GOT3 (cell line): ENCODE data around the gene CCSER1.

Experiments used
- DNase-seq: peaks from one replicate; lab custom pipeline; 2025; ENCODE audit warnings: mixed read lengths; lab: John Stamatoyannopoulos, UW

Gene CCSER1

GRCh38 chr4:90958256-90958895, 831.2 kb downstream of the CCSER1 start:
- no peak for DNase-seq

GRCh38 chr4:90960433-90960832, 833.2 kb downstream of the CCSER1 start:
- DNase-seq, result no peak

GRCh38 chr4:90960840-90961239, 833.6 kb downstream of the CCSER1 start:
- no peak for DNase-seq

- no peak for DNase-seq
Observed at GRCh38 chr4:90970021-90970420, 842.8 kb downstream of the CCSER1 start.

GRCh38 chr4:90977726-90978125, 850.5 kb downstream of the CCSER1 start:
- no peak for DNase-seq

- DNase-seq, result no peak
Observed at GRCh38 chr4:90979556-90979955, 852.4 kb downstream of the CCSER1 start.

GRCh38 chr4:90982813-90983212, 855.6 kb downstream of the CCSER1 start:
- DNase-seq, result no peak

GRCh38 chr4:90990284-90990683, 863.1 kb downstream of the CCSER1 start:
- no peak for DNase-seq

GRCh38 chr4:90992213-90992612, 865.0 kb downstream of the CCSER1 start:
- no peak for DNase-seq

GRCh38 chr4:90994851-90995574, 867.8 kb downstream of the CCSER1 start:
- no peak for DNase-seq

GRCh38 chr4:90995996-90996395, 868.8 kb downstream of the CCSER1 start:
- DNase-seq, result no peak

- DNase-seq, result no peak
Observed at GRCh38 chr4:90996813-90997212, 869.6 kb downstream of the CCSER1 start.

- no peak for DNase-seq
Observed at GRCh38 chr4:91015861-91016260, 888.7 kb downstream of the CCSER1 start.

GRCh38 chr4:91019513-91019912, 892.3 kb downstream of the CCSER1 start:
- DNase-seq, result no peak

GRCh38 chr4:91025241-91026148, 898.3 kb downstream of the CCSER1 start:
- no peak for DNase-seq

GRCh38 chr4:91028228-91028627, 901.0 kb downstream of the CCSER1 start:
- DNase-seq, result no peak

- no peak for DNase-seq
Observed at GRCh38 chr4:91031761-91032160, 904.6 kb downstream of the CCSER1 start.

GRCh38 chr4:91032725-91033445, 905.7 kb downstream of the CCSER1 start:
- DNase-seq, result no peak

- no peak for DNase-seq
Observed at GRCh38 chr4:91035276-91035675, 908.1 kb downstream of the CCSER1 start.

- DNase-seq, result no peak
Observed at GRCh38 chr4:91037951-91038350, 910.8 kb downstream of the CCSER1 start.

GRCh38 chr4:91057871-91058270, 930.7 kb downstream of the CCSER1 start:
- no peak for DNase-seq

- DNase-seq, result no peak
Observed at GRCh38 chr4:91058345-91058744, 931.2 kb downstream of the CCSER1 start.
